PFSK-1 (cell line): ENCODE data around the gene KIRREL3.

Experiments used
- POLR2AphosphoS5 ChIP-seq: IDR thresholded peaks from 2 replicates; pipeline ENCODE4 v1.6.1; 2012; ENCODE audit warnings: low read depth, mild to moderate bottlenecking, control low read depth, low read length, moderate library complexity
- SIN3A ChIP-seq: IDR thresholded peaks from 2 replicates; pipeline ENCODE4 v1.6.1; 2012; ENCODE audit warnings: mild to moderate bottlenecking, low read length, moderate library complexity, borderline replicate concordance; ENCODE audit not compliant: insufficient read depth
- TAF1 ChIP-seq: IDR thresholded peaks from 2 replicates; pipeline ENCODE4 v1.6.1; 2012; ENCODE audit warnings: low read length, control low read depth, borderline replicate concordance; ENCODE audit not compliant: insufficient read depth
- TF ChIP-seq, protein P1 (sequence below), 2 experiments: IDR thresholded peaks; 2 replicates each; pipeline versions ENCODE4 v1.6.1 to v1.8.0; 2011 to 2012; ENCODE audit warnings: low read depth in 2 of 2, low read length in 2 of 2, control low read depth in 1 of 2, inconsistent platforms in 1 of 2, mild to moderate bottlenecking in 1 of 2, moderate library complexity in 1 of 2; ENCODE audit not compliant: insufficient read depth in 1 of 2

DNA sequence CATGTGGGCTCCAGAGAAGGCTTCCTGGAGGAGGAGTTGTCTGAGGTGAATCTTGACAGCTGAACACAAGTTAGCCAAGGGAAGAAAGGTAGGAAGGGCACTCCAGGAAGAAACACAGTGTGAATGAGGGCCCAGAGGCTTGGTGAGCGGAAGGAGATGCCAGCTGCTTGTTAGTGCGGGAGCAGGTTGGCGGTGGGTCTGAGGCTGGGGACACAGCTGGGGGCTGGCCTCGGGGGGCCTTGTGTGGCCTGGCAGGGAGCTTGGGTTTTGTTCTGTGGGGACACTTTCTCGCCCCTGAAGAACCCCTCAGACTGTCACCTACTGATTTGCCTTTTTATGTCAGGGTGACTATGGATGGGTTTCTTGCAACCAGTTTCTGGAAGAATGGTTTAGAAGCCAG, 485.1 kb downstream of the KIRREL3 start:
- TF ChIP-seq POLR2AphosphoS5: no peak
- TF ChIP-seq TAF1: no peak
- TF ChIP-seq, protein P1, sequence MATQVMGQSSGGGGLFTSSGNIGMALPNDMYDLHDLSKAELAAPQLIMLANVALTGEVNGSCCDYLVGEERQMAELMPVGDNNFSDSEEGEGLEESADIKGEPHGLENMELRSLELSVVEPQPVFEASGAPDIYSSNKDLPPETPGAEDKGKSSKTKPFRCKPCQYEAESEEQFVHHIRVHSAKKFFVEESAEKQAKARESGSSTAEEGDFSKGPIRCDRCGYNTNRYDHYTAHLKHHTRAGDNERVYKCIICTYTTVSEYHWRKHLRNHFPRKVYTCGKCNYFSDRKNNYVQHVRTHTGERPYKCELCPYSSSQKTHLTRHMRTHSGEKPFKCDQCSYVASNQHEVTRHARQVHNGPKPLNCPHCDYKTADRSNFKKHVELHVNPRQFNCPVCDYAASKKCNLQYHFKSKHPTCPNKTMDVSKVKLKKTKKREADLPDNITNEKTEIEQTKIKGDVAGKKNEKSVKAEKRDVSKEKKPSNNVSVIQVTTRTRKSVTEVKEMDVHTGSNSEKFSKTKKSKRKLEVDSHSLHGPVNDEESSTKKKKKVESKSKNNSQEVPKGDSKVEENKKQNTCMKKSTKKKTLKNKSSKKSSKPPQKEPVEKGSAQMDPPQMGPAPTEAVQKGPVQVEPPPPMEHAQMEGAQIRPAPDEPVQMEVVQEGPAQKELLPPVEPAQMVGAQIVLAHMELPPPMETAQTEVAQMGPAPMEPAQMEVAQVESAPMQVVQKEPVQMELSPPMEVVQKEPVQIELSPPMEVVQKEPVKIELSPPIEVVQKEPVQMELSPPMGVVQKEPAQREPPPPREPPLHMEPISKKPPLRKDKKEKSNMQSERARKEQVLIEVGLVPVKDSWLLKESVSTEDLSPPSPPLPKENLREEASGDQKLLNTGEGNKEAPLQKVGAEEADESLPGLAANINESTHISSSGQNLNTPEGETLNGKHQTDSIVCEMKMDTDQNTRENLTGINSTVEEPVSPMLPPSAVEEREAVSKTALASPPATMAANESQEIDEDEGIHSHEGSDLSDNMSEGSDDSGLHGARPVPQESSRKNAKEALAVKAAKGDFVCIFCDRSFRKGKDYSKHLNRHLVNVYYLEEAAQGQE (IDR thresholded peaks at IDR 0.05; ENCODE audit: insufficient read depth in 1 of 2, low read depth in 2 of 2, low read length in 2 of 2): no peak
- TF ChIP-seq SIN3A: no peak
